ENCODE measurements around the gene ASZ1.

ASZ1 gene

DNA sequence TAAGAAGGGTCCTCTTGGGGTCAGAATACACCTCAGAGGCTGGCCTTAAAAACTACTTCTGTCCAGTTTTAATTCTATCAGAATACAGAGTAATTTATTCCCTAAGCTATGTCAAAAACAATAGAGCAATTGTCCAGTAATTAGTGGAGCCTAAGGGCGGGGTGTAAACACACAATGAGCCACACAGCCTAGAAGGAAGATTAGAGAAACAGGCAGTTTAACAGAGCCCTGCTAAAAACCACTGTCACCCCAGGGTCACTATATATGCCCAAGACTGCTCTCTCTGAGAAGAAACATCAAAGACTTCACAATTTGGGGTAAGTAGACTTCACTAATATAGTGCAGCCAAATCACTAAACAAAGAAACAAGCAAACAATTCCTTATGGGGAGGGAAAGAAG is 77.3 kb downstream of the ASZ1 start:
- in situ Hi-C loops (cut with MboI; ENCODE audit: low pct_unique_long_range_greater_than_20kb, low sequenced_read_pairs, unreplicated experiment), result no loop called here
- DNase-seq (ENCODE audit: low spot score), result no peak
- TF ChIP-seq, protein P1, sequence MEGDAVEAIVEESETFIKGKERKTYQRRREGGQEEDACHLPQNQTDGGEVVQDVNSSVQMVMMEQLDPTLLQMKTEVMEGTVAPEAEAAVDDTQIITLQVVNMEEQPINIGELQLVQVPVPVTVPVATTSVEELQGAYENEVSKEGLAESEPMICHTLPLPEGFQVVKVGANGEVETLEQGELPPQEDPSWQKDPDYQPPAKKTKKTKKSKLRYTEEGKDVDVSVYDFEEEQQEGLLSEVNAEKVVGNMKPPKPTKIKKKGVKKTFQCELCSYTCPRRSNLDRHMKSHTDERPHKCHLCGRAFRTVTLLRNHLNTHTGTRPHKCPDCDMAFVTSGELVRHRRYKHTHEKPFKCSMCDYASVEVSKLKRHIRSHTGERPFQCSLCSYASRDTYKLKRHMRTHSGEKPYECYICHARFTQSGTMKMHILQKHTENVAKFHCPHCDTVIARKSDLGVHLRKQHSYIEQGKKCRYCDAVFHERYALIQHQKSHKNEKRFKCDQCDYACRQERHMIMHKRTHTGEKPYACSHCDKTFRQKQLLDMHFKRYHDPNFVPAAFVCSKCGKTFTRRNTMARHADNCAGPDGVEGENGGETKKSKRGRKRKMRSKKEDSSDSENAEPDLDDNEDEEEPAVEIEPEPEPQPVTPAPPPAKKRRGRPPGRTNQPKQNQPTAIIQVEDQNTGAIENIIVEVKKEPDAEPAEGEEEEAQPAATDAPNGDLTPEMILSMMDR (IDR thresholded peaks at IDR 0.05; ENCODE audit: extremely low read depth, insufficient read depth, missing control alignments), result no peak

DNA sequence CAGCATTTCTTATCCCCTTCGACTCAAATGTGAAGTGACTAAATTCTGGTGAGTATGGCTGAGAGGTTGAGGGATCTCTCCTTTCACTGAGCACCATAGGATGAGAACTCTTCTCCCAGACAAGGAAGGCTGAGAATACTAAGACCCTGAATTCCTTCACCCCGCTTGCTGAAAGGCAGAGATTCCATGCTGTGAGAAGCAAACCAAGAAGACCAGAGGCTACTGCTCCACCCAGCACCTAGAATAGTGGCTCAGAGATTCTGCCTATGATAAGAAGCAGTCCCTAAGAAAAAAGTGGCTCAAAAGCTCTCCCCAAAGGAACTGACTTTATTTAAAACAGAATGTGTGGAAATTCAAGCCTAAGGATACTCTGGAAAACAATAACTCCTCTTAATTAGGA is 77.7 kb downstream of the ASZ1 start:
- TF ChIP-seq, protein P1 (IDR thresholded peaks at IDR 0.05; ENCODE audit: extremely low read depth, insufficient read depth, missing control alignments), result no peak
- DNase-seq (ENCODE audit: low spot score), result no peak
- in situ Hi-C loops (cut with MboI; ENCODE audit: low pct_unique_long_range_greater_than_20kb, low sequenced_read_pairs, unreplicated experiment), result no loop called here

DNA sequence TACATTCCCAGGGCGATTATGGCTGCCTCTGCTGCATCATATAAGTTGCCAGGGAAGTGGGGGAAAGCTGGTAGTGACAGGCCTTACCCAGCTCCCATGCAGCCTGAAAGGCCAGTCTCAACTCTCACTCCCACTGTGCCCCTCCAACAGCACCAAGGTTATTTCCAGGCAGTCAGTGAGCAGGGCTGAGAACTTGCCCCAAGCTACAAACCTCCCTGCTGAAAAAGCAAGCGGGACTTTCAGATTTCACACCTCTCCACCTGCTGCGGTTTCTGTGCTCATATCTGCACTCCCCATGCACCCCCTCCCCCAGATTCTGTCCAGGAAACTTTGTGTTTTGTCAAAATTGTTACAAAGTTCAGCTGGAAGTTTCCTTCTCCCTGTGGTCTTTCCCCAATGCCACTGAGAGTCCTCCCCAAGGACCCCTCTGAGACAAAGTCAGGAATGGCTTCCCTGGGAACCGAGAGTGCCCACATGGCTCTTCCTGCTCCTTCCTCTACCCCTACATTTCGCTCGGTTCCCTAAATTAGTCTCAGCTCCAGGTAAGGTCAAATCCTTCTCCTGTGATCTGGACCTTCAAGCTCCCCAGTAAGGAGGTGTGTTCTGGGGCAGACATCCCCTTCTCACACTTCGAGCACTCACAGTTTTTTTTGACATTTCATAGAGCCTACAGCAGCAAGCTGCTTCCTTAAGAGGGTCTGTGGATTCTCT is 79.2 kb downstream of the ASZ1 start:
- DNase-seq (ENCODE audit: low spot score), result no peak
- in situ Hi-C loops (cut with MboI; ENCODE audit: low pct_unique_long_range_greater_than_20kb, low sequenced_read_pairs, unreplicated experiment), result no loop called here
- TF ChIP-seq, protein P1 (IDR thresholded peaks at IDR 0.05; ENCODE audit: extremely low read depth, insufficient read depth, missing control alignments), result no peak

DNA sequence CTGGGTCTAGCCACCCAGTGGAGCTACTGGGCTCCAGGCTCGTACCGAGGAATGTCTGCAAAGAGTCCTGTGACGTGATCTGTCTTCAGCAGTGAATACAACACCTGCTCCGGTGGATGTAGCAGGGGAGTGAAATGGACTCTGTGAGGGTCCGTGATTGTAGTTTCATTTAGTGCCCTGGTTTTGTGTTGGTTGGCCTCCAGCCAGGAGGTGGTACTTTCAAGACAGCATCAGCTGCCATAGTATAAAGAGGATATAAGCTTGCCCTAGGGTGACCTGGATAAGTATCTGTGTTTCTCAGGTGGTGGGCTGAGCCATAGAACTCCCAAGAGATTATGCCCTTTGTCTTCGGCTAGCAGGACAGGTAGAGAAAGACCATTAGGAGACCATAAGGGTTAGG is 79.8 kb downstream of the ASZ1 start:
- TF ChIP-seq, protein P1 (IDR thresholded peaks at IDR 0.05; ENCODE audit: extremely low read depth, insufficient read depth, missing control alignments), result no peak
- DNase-seq (ENCODE audit: low spot score), result no peak
- in situ Hi-C loops (cut with MboI; ENCODE audit: low pct_unique_long_range_greater_than_20kb, low sequenced_read_pairs, unreplicated experiment), result no loop called here

DNA sequence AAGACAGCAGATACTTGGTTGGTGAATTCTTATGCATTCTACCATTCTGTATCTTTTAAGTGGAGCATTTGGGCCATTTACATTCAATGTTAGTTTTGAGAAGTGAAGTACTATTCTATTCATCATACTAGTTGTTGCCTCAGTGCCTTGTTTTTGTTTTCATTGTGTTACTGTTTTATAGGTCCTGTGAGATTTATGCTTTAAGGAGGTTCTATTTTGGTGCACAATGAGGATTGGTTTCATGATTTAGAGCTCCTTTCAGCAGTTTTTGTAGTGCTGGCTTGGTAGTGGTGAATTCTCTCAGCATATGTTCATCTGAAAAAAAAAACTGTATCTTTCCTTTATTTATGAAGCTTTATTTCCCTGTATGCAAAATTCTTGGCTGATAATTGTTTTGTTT is 81.1 kb downstream of the ASZ1 start:
- TF ChIP-seq, protein P1 (IDR thresholded peaks at IDR 0.05; ENCODE audit: extremely low read depth, insufficient read depth, missing control alignments), result no peak
- in situ Hi-C loops (cut with MboI; ENCODE audit: low pct_unique_long_range_greater_than_20kb, low sequenced_read_pairs, unreplicated experiment), result no loop called here
- no peak for DNase-seq (ENCODE audit: low spot score)

DNA sequence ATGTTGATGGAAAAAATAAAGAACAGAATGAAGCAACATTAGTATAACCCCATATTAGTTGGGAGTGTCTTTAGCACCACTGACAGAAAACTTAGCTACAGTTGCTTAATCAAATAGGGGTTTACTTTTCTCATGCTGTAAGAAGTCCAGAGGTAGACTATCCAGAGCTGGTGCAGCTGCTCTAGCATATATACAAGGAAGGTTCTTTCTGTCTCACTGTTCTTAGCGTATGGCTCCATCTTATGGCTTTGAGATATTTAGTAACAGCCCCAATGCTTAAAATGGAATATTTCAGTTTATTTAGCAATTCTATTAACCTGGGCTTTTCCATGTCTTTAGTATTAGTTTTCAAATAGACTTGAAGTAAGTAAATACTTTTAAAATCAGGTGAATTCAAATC is 89.3 kb downstream of the ASZ1 start:
- no peak for DNase-seq (ENCODE audit: low spot score)
- TF ChIP-seq, protein P1 (IDR thresholded peaks at IDR 0.05; ENCODE audit: extremely low read depth, insufficient read depth, missing control alignments), result no peak
- in situ Hi-C loops (cut with MboI; ENCODE audit: low pct_unique_long_range_greater_than_20kb, low sequenced_read_pairs, unreplicated experiment), result no loop called here
